ENCODE measurements around the gene CILP. TPM values are rescaled to one million over a fixed set of nuclear protein-coding genes. Genes with fewer than 3 reads are reported as not detected.

CILP gene
- total RNA-seq, 1 experiment from 2014 or later: 0.04 TPM

GRCh38 chr15:65156692-65157091 is 54.6 kb downstream of the CILP start:
- H3K27me3 Mint-ChIP-seq (ENCODE audit: low read depth): no peaks in the 10 kb centered on the region
- no peak overlapping the region for H2BK20ac ChIP-seq (ENCODE audit: low read depth, low read length, poor library complexity, severe bottlenecking)
- no peak overlapping the region for H3K4me3 Mint-ChIP-seq
- no peak overlapping the region for H2AK5ac ChIP-seq (ENCODE audit: insufficient read length, low read length)
- H3K14ac ChIP-seq (ENCODE audit: insufficient read depth, low read length): no peak overlapping the region
- WGBS (ENCODE audit: extremely low coverage, insufficient read length, low lambda C conversion rate): no CpG with 5 or more reads among the region's 5 CpGs
- H3K36me3 Mint-ChIP-seq (ENCODE audit: insufficient read depth in 1 of 3, low read depth in 3 of 3): peaks cover 20 to 53% (median 49%) of the 10 kb centered on the region in 3 experiments; a peak in 6 of 7 replicates
- no peaks in the 10 kb centered on the region for H4K20me1 ChIP-seq (ENCODE audit: control insufficient read depth, insufficient read depth, insufficient read length)
- H3K27me3 ChIP-seq (ENCODE audit: insufficient read depth, low read length): no peaks in the 10 kb centered on the region
- no peak overlapping the region for H4K91ac ChIP-seq (ENCODE audit: insufficient read length, low read depth, low read length)
- no peak overlapping the region for H3K4me2 ChIP-seq (ENCODE audit: insufficient read depth, insufficient read length, low read length)
- no peak overlapping the region for H3K4ac ChIP-seq (ENCODE audit: low read depth, low read length)
- H2BK120ac ChIP-seq (ENCODE audit: low read depth, low read length, poor library complexity, severe bottlenecking): no peak overlapping the region
- H3K9me3 ChIP-seq (ENCODE audit: control insufficient read depth, low read depth, low read length): no peaks in the 10 kb centered on the region
- no peak overlapping the region for H3K27ac Mint-ChIP-seq
- no peak overlapping the region for H3K56ac ChIP-seq (ENCODE audit: insufficient read length, low read depth, low read length)
- H3K9ac ChIP-seq (ENCODE audit: extremely low read depth, insufficient read length, low read length): no peak overlapping the region
- no peak overlapping the region for H3K23ac ChIP-seq (ENCODE audit: insufficient read length, low read depth, low read length)
- no peaks in the 10 kb centered on the region for H3K79me1 ChIP-seq (ENCODE audit: insufficient read depth, low read depth, low read length, poor library complexity, severe bottlenecking)
- H3K9me3 Mint-ChIP-seq: no peaks in the 10 kb centered on the region
- no peaks in the 10 kb centered on the region for H3K23me2 ChIP-seq (ENCODE audit: insufficient read length, low read depth, low read length, poor library complexity, severe bottlenecking)
- H2BK12ac ChIP-seq (ENCODE audit: insufficient read length, low read depth, low read length): no peak overlapping the region
- DNase-seq: no peak
- no peak overlapping the region for H4K8ac ChIP-seq (replicated peaks; ENCODE audit: insufficient read length, low read depth, low read length)
- no peaks in the 10 kb centered on the region for H3K4me1 Mint-ChIP-seq
- H2AFZ ChIP-seq (ENCODE audit: low read length): no peak overlapping the region
- H3K4me1 ChIP-seq (ENCODE audit: insufficient read depth, low read length): no peaks in the 10 kb centered on the region
- H2BK15ac ChIP-seq (ENCODE audit: low read depth, low read length): no peak overlapping the region
- no peak overlapping the region for H3K27ac ChIP-seq (ENCODE audit: insufficient read length, low read depth, low read length)
- no peak for TF ChIP-seq CTCF (conservative IDR thresholded peaks at IDR 0.05)
- H3K18ac ChIP-seq (ENCODE audit: insufficient read length, low read depth, low read length): no peak overlapping the region
- no peak overlapping the region for H4K5ac ChIP-seq (ENCODE audit: insufficient read length, low read depth, low read length)
- no peaks in the 10 kb centered on the region for H3K79me2 ChIP-seq (ENCODE audit: insufficient read depth, low read length)
- H3T11ph ChIP-seq (ENCODE audit: low read length): no peak overlapping the region
- no peak overlapping the region for H2BK5ac ChIP-seq (ENCODE audit: insufficient read length, low read length)

Measured in H9 (cell line).